A549 (cell line): Measurements from ENCODE around the gene LTB. TPM values are rescaled to one million over a fixed set of nuclear protein-coding genes. Genes with fewer than 3 reads are reported as not detected.

Source experiments
- ATAC-seq, 2 experiments: fragments of 200-7000 bp in 1 of 2; fragments of >200 bp in 1 of 2; cut with Nextera tagmentation in 1 of 2; cut with Tn5 transposase in 1 of 2; 3 replicates each; pipeline versions ENCODE4 v1.8.0 to v1.9.1; 2018 to 2020; ENCODE audit warnings: mild to moderate bottlenecking in 1 of 2, moderate library complexity in 1 of 2
- CTCF ChIA-PET: fragments of 300-600 bp; sonication (Branson Sonifier 250); formaldehyde crosslinking; extraction: SDS; loops from one replicate; lab custom pipeline; 2021; ENCODE audit warnings: antibody characterized with exemption, inconsistent platforms; lab: Yijun Ruan, JAX
- POLR2A ChIA-PET: fragments of 350-600 bp; formaldehyde crosslinking; extraction: SDS; loops from one replicate; lab custom pipeline; 2021; ENCODE audit warnings: antibody characterized with exemption, inconsistent platforms; lab: Yijun Ruan, JAX
- DNase-seq, 2 experiments: peaks; one replicate each; pipeline versions ENCODE4 v3.0.0 to v3.0.0-alpha.2; 2011 to 2016; ENCODE audit warnings: low read depth in 1 of 2, low spot score in 1 of 2
- FAIRE-seq: peaks from 2 replicates; lab custom pipeline; 2011; peaks lifted over from hg19 to GRCh38; lab: Jason Lieb, UNC
- H3K27ac ChIP-seq, 2 experiments: fragments of >200 bp; sonication (Bioruptor Twin); formaldehyde crosslinking; 3 replicates each; pipeline ENCODE4 v1.5.1; 2016 to 2017
- H3K4me1 ChIP-seq: fragments of >200 bp; sonication (Bioruptor Twin); formaldehyde crosslinking; 3 replicates; pipeline ENCODE4 v1.6.1; 2016
- H3K4me2 ChIP-seq: fragments of >200 bp; sonication (Bioruptor Twin); formaldehyde crosslinking; 3 replicates; pipeline ENCODE4 v1.6.1; 2016
- H3K4me3 ChIP-seq: fragments of >200 bp; sonication (Bioruptor Twin); formaldehyde crosslinking; 3 replicates; pipeline ENCODE4 v1.5.1; 2016
- H3K9me3 ChIP-seq: fragments of >200 bp; sonication (Bioruptor Twin); formaldehyde crosslinking; 3 replicates; pipeline ENCODE4 v1.6.1; 2016
- ATOH8 ChIP-seq: fragments of 250-450 bp; sonication (Bioruptor Pico); IDR thresholded peaks from 2 replicates; pipeline ENCODE4 v1.5.0; 2020; ENCODE audit warnings: low read depth, mild to moderate bottlenecking, moderate library complexity
- CTCF ChIP-seq: fragments of >200 bp; sonication (Bioruptor Twin); formaldehyde crosslinking; IDR thresholded peaks from 3 replicates; pipeline ENCODE4 v1.5.1; 2016
- FOXS1 ChIP-seq: fragments of 250-450 bp; sonication (Bioruptor Pico); IDR thresholded peaks from 2 replicates; pipeline ENCODE4 v1.5.0; 2020; ENCODE audit warnings: mild to moderate bottlenecking, moderate library complexity
- HOXA7 ChIP-seq: fragments of 250-450 bp; sonication (Bioruptor Pico); IDR thresholded peaks from 2 replicates; pipeline ENCODE4 v1.5.0; 2020; ENCODE audit warnings: mild to moderate bottlenecking, moderate library complexity
- MAX ChIP-seq: IDR thresholded peaks from 2 replicates; pipeline ENCODE4 v1.6.1; 2012
- NR3C1 ChIP-seq: fragments of >200 bp; sonication (Bioruptor Twin); formaldehyde crosslinking; IDR thresholded peaks from 3 replicates; pipeline ENCODE4 v1.6.1; 2017
- REST ChIP-seq: fragments of 200-600 bp; sonication (generic); IDR thresholded peaks from 2 replicates; pipeline ENCODE4 v1.6.1; 2016; ENCODE audit warnings: antibody characterized with exemption, mild to moderate bottlenecking, moderate library complexity
- RFX5 ChIP-seq: fragments of 450-650 bp; IDR thresholded peaks from 2 replicates; pipeline ENCODE4 v1.7.1; 2014; ENCODE audit warnings: antibody characterized with exemption, mild to moderate bottlenecking, moderate library complexity
- SMC3 ChIP-seq: fragments of >200 bp; sonication (Bioruptor Twin); formaldehyde crosslinking; IDR thresholded peaks from 3 replicates; pipeline ENCODE4 v1.6.1; 2018; ENCODE audit warnings: inconsistent platforms
- ZFP36 ChIP-seq: fragments of 450-650 bp; IDR thresholded peaks from 2 replicates; pipeline ENCODE4 v1.6.1; 2014; ENCODE audit warnings: borderline replicate concordance; ENCODE audit not compliant: partially characterized antibody
- WGBS: methylation state at CpG from one replicate; pipeline ENCODE4 v1.1.6; 2017; ENCODE audit errors: missing lambda C conversion rate; 5-methylcytosine and 5-hydroxymethylcytosine counted together
- polyA plus RNA-seq, 4 experiments: library from polyadenylated mRNA; depleted of rRNA in 3 of 4; stranded (reverse); fragments of >200 nt; fragmentation: RNase III in 1 of 4; extraction: RNeasy Plus Mini Kit Qiagen cat#74134 plus additional on column Dnase treatment in 1 of 4; gene quantifications; 2 replicates in 3 of 4; 3 replicates in 1 of 4; pipeline ENCODE4 v1.2.3, GENCODE V29; 2011 to 2017

LTB gene
- polyA plus RNA-seq, 2 of the 4 experiments (the other 2 are of a cell fraction) = 0.14 to 0.26 TPM

- FAIRE-seq = no peak
- CTCF ChIA-PET = interaction anchor here (0.7 to 18.3 kb wide), 7 partner anchors 9 to 92 kb away, joined by 3 to 338 read pairs (median 6); partner anchors contain the start of genes ATP6V1G2, NCR3, NFKBIL1 and TNF
These were observed 3.3 kb upstream of the LTB start for GRCh38 chr6:31585491-31585890.

More at GRCh38 chr6:31585491-31585890, 3.3 kb upstream of the LTB start:
- WGBS = 53% methylated on average over 2 of the region's 2 CpGs
- POLR2A ChIA-PET = no interaction called here
- H3K4me1 ChIP-seq = peaks cover 6% of the 10 kb centered on the region; the same call in 1 of the 3 replicates
- DNase-seq (peak in 1 of 2 experiments; percentile 36), ATAC-seq (0 out of 6 replicates have a peak, but pooled peaks of 1 of the 2 experiments have one; percentile 8)
- TF ChIP-seq RFX5 (no peak), SMC3 (no peak), FOXS1 (CRISPR knock-in tag) (no peak), ZFP36 (peak; percentile 76), NR3C1 (no peak), HOXA7 (no peak), ATOH8 (CRISPR knock-in tag) (no peak), CTCF (peak; percentile 23; the same call in 2 of the 3 replicates), MAX (no peak), REST (no peak)
- no peaks in the 10 kb centered on the region for H3K9me3 ChIP-seq
- H3K4me3 ChIP-seq = no peak overlapping the region
- H3K4me2 ChIP-seq = no peak overlapping the region
- no peak overlapping the region for H3K27ac ChIP-seq
